ENCODE data around the gene KLF16. TPM values are rescaled to one million over a fixed set of nuclear protein-coding genes. Genes with fewer than 3 reads are reported as not detected.
"Not testable (repeated sequence)": the region's sequence is repeated elsewhere in the genome, so short reads cannot be mapped to it uniquely, and the experiment has no call there.

KLF16 gene
- total RNA-seq, 3 donors from 2014 or later = 2.9 to 4.6 (median 4.1) TPM

DNA sequence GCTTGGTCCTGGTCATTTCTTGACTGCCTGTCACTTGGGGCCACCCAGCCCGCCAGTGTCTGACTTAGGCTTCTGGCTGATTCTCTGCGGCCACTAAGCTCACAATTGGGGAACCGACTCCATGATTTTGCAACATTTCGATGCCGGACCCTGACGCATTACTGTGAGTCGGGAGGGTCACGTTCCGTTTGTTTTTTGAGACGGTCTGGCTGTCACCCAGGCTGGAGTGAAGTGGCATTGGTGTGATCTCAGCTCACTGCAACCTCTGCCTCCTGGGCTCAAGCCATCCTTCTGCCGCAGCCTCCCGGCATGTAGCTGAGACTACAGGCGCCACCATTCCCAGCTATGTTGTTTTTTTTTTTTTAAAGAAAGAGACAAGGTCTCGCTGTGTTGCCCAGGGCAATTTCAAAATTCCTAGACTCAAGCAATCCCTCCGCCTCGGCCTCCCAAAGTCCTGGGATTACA is 38.6 kb upstream of the KLF16 start:
- Histone ChIP-seq H3K4me1 (peaks cover 4 to 5% of the 10 kb centered on the region in 2 donors), H3K9me3 (no peaks in the 10 kb centered on the region), H3K27ac (no peak overlapping the region), H3K4me3 (no peak overlapping the region), H3K27me3 (no peaks in the 10 kb centered on the region), H3K36me3 (no peaks in the 10 kb centered on the region)
- intact Hi-C loops (cut with DNase I; ENCODE audit: low total_unique reads) = loop anchor here (10.0 kb wide), 1 partner anchor 193 kb away; the partner anchor contains the start of genes IZUMO4 and MOB3A
- DNase-seq (ENCODE audit: low spot score in 2 of 2) = no peak
- no peak for TF ChIP-seq POLR2A (IDR thresholded peaks at IDR 0.05)
- no peak for TF ChIP-seq POLR2AphosphoS5 (IDR thresholded peaks at IDR 0.05)
- TF ChIP-seq CTCF (IDR thresholded peaks at IDR 0.05) = no peak

DNA sequence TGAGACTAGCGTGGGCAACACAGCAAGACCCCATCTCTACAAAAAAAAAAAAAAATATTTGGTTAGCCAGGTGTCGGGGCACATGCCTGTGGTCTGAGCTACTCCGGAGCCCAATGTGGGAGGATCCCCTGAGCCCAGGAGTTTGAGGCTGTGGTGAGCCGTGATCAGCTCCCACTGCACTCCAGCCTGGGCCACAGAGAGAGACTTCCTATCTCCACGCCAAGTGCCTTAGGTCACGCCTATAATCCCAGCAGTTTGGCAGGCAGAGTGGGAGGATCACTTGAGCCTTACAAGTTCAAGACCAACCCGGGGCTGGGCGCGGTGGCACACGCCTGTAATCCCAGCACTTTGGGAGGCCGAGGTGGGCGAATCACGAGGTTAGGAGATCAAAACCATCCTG is 33.1 kb upstream of the KLF16 start:
- TF ChIP-seq POLR2A (IDR thresholded peaks at IDR 0.05) (no peak), CTCF (IDR thresholded peaks at IDR 0.05) (no peak), POLR2AphosphoS5 (IDR thresholded peaks at IDR 0.05) (no peak)
- H3K9me3 ChIP-seq = no peaks in the 10 kb centered on the region
- no peaks in the 10 kb centered on the region for H3K36me3 ChIP-seq
- no peak for DNase-seq (ENCODE audit: low spot score in 2 of 2)
- H3K27me3 ChIP-seq = no peaks in the 10 kb centered on the region
- no peak overlapping the region for H3K4me3 ChIP-seq
- H3K4me1 ChIP-seq = no peaks in the 10 kb centered on the region
- intact Hi-C loops (cut with DNase I; ENCODE audit: low total_unique reads) = loop anchor here (5.0 kb wide), 1 partner anchor 814 kb away; no protein-coding TSS in a partner anchor
- peak overlapping the region in 1 of 2 donors; percentile 48 for H3K27ac ChIP-seq

DNA sequence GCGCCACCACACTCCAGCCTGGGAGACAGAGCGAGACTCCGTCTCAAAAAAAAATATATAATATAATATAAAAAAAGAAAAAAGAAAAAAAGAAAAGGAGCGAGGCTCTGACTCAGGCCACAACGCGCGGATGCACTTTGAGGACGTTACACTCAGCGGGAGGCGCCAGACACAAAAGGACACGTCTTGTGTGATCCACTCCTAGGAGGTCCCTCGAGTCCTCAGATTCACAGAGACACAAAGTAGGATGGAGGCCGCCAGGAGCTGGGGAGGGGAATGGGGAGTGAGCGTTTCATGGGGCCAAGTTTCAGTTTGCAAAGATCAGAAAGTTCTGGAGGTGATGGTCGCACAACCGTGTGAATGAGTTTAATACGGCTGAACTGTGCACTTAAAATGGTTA is 30.4 kb upstream of the KLF16 start:
- TF ChIP-seq POLR2A (IDR thresholded peaks at IDR 0.05) (no peak), CTCF (IDR thresholded peaks at IDR 0.05) (no peak), POLR2AphosphoS5 (IDR thresholded peaks at IDR 0.05) (no peak)
- Histone ChIP-seq H3K27ac (no peak overlapping the region), H3K9me3 (no peaks in the 10 kb centered on the region), H3K36me3 (no peaks in the 10 kb centered on the region), H3K4me1 (no peaks in the 10 kb centered on the region), H3K27me3 (no peaks in the 10 kb centered on the region), H3K4me3 (no peak overlapping the region)
- intact Hi-C loops (cut with DNase I; ENCODE audit: low total_unique reads) = loop anchor here (5.0 kb wide), 1 partner anchor 384 kb away; no protein-coding TSS in a partner anchor
- no peak for DNase-seq (ENCODE audit: low spot score in 2 of 2)

DNA sequence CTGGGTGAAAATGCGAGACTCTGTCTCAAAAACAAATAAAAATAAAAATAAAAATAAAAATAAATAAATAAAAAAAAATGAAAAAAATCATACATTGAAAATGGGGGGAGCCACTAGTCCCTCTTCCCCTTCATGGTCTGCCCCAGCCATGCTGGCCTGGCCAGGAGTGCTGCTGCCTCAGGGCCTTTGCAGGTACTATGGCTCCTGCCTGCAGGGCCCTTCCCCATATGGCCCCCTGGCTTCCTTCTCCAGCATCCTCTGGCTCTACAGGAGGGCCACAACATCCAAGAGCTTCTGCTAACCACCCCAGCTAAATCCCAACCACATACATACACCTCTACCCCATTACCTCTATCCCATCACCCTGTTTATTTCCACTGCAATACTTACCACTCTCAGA is 26.5 kb upstream of the KLF16 start:
- H3K27me3 ChIP-seq = no peaks in the 10 kb centered on the region
- H3K9me3 ChIP-seq = no peaks in the 10 kb centered on the region
- no peak overlapping the region for H3K4me3 ChIP-seq
- TF ChIP-seq CTCF (IDR thresholded peaks at IDR 0.05) (no peak), POLR2AphosphoS5 (IDR thresholded peaks at IDR 0.05) (no peak), POLR2A (IDR thresholded peaks at IDR 0.05) (no peak)
- no peak overlapping the region for H3K27ac ChIP-seq
- no peak for DNase-seq (ENCODE audit: low spot score in 2 of 2)
- intact Hi-C loops (cut with DNase I; ENCODE audit: low total_unique reads) = loop anchor here (5.0 kb wide), 1 partner anchor 387 kb away; no protein-coding TSS in a partner anchor
- H3K36me3 ChIP-seq = no peaks in the 10 kb centered on the region
- H3K4me1 ChIP-seq = no peaks in the 10 kb centered on the region

DNA sequence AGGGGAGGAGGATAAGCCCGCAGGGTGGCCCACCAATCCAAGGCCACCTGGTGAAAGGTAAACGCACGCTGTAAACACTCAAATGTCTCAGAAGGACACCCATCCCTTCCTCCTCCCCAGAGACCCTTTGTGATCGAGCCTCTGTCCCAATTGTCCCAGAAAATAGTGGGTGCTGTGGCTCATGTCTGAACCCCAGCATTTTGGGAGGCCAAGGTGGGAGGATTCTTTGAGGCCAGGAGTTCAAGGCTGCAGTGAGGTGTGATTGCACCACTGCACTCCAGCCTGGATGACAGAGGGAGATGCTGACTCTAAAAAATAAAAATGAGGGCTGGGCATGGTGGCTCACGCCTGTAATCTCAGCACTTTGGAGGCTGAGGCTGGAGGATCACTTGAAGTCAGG is 25.0 kb upstream of the KLF16 start:
- H3K27me3 ChIP-seq = no peaks in the 10 kb centered on the region

GRCh38 chr19:1886360-1886759 is 23.0 kb upstream of the KLF16 start:
- DNase-seq (ENCODE audit: low spot score in 2 of 2); H3K27ac ChIP-seq; H3K27me3 ChIP-seq; intact Hi-C loops (cut with DNase I; ENCODE audit: low total_unique reads); H3K36me3 ChIP-seq; H3K4me3 ChIP-seq; H3K9me3 ChIP-seq: not testable (repeated sequence)
- peaks cover 14 to 27% of the 10 kb centered on the region in 2 donors for H3K4me1 ChIP-seq

More for the DNA sequence above, 25.0 kb upstream of the KLF16 start:
- TF ChIP-seq POLR2A (IDR thresholded peaks at IDR 0.05) (no peak), CTCF (IDR thresholded peaks at IDR 0.05) (no peak), POLR2AphosphoS5 (IDR thresholded peaks at IDR 0.05) (no peak)
- intact Hi-C loops (cut with DNase I; ENCODE audit: low total_unique reads) = no loop called here
- Histone ChIP-seq H3K4me3 (no peak overlapping the region), H3K4me1 (peaks cover 0 to 10% of the 10 kb centered on the region in 2 donors), H3K36me3 (no peaks in the 10 kb centered on the region), H3K9me3 (no peaks in the 10 kb centered on the region), H3K27ac (no peak overlapping the region)
- DNase-seq (ENCODE audit: low spot score in 2 of 2) = no peak
